ENCODE measurements around the gene RGS12.

GRCh38 chr4:3336382-3337356 lies 43.8 kb downstream of the RGS12 start:
- TF ChIP-seq CTCF (conservative IDR thresholded peaks at IDR 0.05; ENCODE audit: low read depth, low read length) (no peak), EZH2 (IDR thresholded peaks at IDR 0.05; ENCODE audit: borderline replicate concordance, low read depth, low read length, poor library complexity, severe bottlenecking) (no peak)

All from A673 (cell line).